Inferior parietal cortex (tissue), 1 donor: ENCODE data around the gene ASB9.
"Not testable (repeated sequence)": the region's sequence is repeated elsewhere in the genome, so short reads cannot be mapped to it uniquely, and the experiment has no call there.

Experiments used
- DNase-seq: peaks from one replicate; pipeline ENCODE4 v3.0.0-alpha.2; 2016; ENCODE audit errors: extremely low spot score

The ASB9 gene, protein sequence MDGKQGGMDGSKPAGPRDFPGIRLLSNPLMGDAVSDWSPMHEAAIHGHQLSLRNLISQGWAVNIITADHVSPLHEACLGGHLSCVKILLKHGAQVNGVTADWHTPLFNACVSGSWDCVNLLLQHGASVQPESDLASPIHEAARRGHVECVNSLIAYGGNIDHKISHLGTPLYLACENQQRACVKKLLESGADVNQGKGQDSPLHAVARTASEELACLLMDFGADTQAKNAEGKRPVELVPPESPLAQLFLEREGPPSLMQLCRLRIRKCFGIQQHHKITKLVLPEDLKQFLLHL

GRCh38 chrX:15269618-15270521 is at the start of gene ASB9:
Gene ASB9, minus strand, starts transcription at chrX:15270083. Its CDS starts 209 bp downstream, at chrX:15269874.
- DNase-seq = peak; percentile 2

DNA sequence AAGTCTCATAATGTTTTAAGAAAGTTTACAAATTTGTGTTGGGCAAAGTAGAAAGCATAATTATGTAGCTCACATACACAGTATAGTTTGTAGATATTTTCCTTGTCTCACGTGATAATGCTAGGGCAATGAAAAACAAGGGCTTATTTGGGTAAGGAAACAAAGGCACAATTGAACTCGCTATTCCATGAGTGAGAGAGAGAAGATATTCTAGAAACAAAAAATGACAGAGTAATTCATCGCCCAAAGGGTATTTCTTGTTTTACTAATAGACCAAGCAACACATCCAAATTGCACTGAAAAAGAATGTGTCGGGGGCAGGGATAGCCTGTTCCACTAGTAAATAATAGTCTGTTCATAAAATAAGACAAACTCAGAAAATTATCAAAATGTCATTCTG is 49.2 kb upstream of the ASB9 start:
- peak; percentile 50 for DNase-seq

GRCh38 chrX:15315509-15315908 is 45.6 kb upstream of the ASB9 start, which contains the start of gene ASB11:
Gene ASB11, minus strand, starts transcription at chrX:15315640. Its CDS starts 35 bp downstream, at chrX:15315605.
- DNase-seq = no peak

GRCh38 chrX:15314472-15314871 is 44.6 kb upstream of the ASB9 start:
- DNase-seq = no peak

DNA sequence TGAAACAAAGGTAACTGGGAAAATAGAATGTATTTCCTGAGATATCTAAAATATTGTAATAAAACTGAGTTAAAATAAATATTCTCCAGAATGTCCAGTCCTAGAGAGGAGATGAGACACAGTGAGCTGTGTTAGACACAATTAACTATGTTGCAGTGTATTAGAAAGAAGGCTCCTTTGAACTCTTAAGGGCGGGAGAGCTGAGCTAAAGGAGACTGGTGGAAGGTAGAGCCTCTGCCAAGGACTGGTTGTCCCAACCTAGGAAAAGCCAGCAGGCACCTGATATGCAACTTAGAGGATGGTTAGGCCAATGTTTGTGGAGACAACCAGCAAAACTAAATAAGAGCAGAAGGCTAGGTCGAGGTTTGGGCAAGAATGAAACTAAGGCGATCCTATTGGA is 41.2 kb upstream of the ASB9 start:
- DNase-seq = no peak

DNA sequence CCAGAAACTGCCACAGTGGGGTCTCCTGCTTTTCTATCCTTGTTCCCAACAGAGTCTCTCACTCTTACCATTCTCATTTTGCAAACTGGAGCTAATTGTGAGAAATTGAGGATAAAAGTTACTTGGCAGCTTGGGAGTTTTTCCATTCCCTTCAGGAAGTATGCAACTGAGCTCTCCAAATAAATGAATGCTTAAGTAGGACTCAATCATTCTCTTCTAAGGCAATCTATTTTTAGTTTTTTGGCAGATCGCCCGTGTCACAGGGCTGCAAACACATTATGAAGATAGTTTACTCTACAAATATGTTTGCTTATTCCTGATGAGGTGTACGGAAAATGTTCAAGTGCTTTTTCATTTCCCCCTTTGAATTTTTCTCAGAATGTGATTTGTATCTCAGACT is 40.2 kb upstream of the ASB9 start:
- no peak for DNase-seq

DNA sequence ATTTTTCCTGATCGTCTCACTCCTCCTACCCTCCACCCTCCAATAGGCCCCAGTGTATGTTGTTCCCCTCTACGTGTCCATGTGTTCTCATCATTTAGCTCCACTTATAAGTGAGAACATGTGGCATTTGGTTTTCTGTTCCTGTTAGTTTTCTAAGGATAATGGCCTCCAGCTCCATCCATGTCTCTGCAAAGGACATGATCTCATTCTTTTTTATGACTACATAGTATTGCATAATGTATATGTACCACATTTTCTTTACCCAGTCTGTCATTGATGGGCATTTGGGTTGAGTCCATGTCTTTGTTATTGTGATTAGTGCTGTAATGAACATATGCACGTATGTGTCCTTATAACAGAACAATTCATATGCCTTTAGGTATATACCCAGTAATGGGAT is 36.0 kb upstream of the ASB9 start:
- not testable (repeated sequence) for DNase-seq

DNA sequence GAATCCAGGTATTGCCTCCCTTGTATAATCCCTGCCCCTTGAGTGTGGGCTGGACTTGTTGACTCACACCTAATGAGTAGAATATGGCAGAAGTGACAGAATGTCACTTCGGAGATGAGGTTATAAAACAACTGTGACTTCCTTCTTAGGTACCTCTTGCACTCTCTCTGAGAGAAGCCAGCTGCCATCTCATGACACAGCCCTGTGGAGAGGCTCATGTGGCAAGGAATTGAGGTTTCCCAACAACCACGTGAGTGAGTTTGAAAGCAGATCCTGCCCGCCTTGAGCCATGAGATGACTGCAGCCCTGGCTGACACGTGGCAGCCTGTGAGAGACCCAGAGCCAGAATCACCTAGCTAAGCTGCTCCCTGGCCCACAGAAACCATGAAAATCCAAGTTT is 32.0 kb upstream of the ASB9 start:
- DNase-seq = no peak

GRCh38 chrX:15299941-15300851 is 30.3 kb upstream of the ASB9 start:
- DNase-seq = peak; percentile 59

DNA sequence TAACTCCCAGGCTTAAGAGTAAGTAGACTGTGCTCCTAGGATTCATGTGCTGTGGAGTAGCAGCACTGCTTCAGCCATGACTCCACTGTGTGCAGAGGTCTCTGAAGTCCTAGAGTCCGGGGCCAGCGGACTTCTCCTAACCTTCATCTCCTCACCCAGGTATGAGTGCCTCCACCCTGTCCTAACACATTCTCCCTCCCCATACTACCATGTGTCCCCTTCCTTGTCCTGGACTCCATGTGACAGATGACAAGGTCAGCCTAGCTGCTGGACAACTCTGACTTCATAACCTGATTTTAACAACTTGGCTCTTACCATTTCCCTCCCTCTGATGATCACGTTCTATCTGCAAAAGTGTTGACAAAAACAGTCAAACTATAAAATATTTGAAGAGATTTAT is 28.9 kb upstream of the ASB9 start:
- DNase-seq = no peak

- no peak for DNase-seq
These were observed 28.3 kb upstream of the ASB9 start for GRCh38 chrX:15298201-15298600.

DNA sequence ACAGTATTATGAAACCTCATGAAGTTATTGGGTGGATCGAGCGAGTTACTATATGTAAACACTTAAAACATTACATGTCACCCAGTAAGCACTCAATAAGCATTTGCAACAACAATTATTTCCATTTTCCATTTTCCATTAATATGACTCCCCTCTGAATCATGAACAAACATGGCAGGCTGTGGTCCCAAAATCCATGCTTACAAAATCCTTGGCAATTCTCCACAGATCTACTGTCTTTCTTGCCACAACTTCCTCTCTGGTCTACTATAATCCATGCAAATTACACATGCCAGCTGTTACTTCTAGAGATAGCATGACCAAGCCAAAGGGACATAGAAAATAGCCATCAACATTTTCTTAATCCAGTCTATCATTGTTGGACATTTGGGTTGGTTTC is 23.6 kb upstream of the ASB9 start:
- no peak for DNase-seq

GRCh38 chrX:15292861-15293260 is 23.0 kb upstream of the ASB9 start:
- no peak for DNase-seq

- no peak for DNase-seq
These were observed 7.7 kb upstream of the ASB9 start for GRCh38 chrX:15277604-15278003.

GRCh38 chrX:15274946-15275345 is 5.1 kb upstream of the ASB9 start:
- no peak for DNase-seq

- not testable (repeated sequence) for DNase-seq
These were observed 3.4 kb upstream of the ASB9 start for GRCh38 chrX:15273275-15273674.

DNA sequence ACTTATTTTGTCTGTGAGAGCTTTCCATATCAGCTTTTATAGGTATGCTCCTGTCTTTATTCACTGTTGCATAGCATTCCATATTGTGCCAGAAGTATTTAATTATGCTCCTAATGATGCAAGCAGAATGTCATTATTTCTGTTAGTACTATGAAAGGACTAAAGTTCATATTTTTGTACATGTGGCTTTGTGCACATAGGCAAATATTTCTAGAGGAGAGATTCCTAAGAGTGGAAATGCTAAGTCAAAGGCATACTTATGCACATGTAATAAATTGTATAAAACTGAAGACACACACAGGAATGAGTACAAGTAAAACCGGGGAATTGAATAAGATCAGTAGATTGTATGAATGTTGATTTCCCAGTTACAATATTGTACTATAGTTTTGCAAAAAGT is 1.9 kb upstream of the ASB9 start:
- DNase-seq = no peak

DNA sequence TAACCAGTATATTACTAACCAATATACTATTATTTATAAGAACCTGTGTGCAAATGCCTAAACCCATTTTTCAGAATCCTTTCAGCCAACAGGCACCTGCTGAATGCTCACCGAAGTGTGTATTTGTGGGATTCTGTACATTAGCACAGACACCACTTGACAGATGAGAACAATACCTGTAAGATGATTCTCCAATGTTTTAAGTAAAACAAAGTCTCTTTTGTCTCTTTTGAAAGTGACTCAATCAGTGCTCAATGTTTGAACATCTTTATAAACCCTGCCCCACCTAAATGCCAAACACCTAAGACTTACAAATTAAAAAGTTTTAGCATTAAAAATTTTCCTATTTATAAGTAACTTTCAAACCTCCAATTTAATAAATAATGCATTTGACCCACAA is 763 bp downstream of the ASB9 start:
- no peak for DNase-seq

DNA sequence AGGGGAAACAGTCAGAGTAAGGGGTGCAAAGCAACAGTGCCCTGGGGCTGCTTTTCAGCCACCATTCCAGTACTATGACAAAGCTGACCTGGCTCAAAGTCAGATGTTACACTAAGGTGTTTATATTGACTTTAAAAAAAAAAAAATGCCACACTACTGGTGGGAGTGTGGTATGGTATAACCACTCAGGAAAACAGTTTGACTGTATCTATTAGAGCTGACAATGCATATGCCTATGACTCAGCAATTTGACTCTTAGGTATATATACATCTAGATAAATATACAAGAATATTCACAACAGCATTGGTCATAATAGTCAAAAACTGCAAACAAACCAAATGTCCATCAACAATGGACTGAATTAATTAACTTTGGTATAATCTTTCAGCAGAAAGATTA is 15.0 kb downstream of the ASB9 start:
- DNase-seq = no peak

GRCh38 chrX:15245896-15246295 is 24.0 kb downstream of the ASB9 start:
- no peak for DNase-seq

GRCh38 chrX:15244421-15244820 is 25.5 kb downstream of the ASB9 start:
- DNase-seq = no peak
